ENCODE results near the gene TLR3. TPM values are rescaled to one million over a fixed set of nuclear protein-coding genes. Genes with fewer than 3 reads are reported as not detected.

Gene TLR3
- total and polyA plus RNA-seq, 2 of the 8 experiments (the other 6 are each of a cell fraction or from before 2014, with no cell fraction given), result 1.00 to 2.6 TPM

- ChIA-PET CTCF (ENCODE audit: partially characterized antibody) (interaction anchor here (0.8 to 8.8 kb wide), 3 partner anchors 57 to 63 kb away, joined by 3 to 53 read pairs (median 3); no protein-coding TSS in a partner anchor), POLR2A (ENCODE audit: partially characterized antibody) (no interaction called here)
- 0 out of 2 replicates have a peak overlapping the region, but pooled peaks have one; percentile 58 for H2AFZ ChIP-seq (ENCODE audit: low read length)
- no peaks in the 10 kb centered on the region for H3K79me1 ChIP-seq (ENCODE audit: low read depth, low read length)
- H3K23me2 ChIP-seq (ENCODE audit: low read depth, low read length), result no peaks in the 10 kb centered on the region
- H3K56ac ChIP-seq (replicated peaks; ENCODE audit: insufficient read length, low read depth, low read length), result no peak overlapping the region
- no peak overlapping the region for H3K9ac ChIP-seq (replicated peaks in 1 of 4; ENCODE audit: extremely low read depth in 1 of 4, low read depth in 3 of 4, low read length in 3 of 4)
- H4K91ac ChIP-seq (replicated peaks; ENCODE audit: insufficient read length, low read length), result no peak overlapping the region
- no peak for DNase-seq (ENCODE audit: low read depth in 1 of 2, low spot score in 2 of 2)
- H3K4ac ChIP-seq (replicated peaks; ENCODE audit: insufficient read length, low read depth, low read length), result no peak overlapping the region
- H2BK5ac ChIP-seq (ENCODE audit: low read depth, low read length), result no peak overlapping the region
- H3K36me3 ChIP-seq (ENCODE audit: control insufficient read depth in 2 of 4, insufficient read depth in 4 of 4, low read length in 3 of 4), result no peaks in the 10 kb centered on the region
- no peak overlapping the region for H3K14ac ChIP-seq (ENCODE audit: insufficient read length)
- no peak for TF ChIP-seq POLR2AphosphoS5 (IDR thresholded peaks at IDR 0.05; ENCODE audit: low read depth, low read length)
- TF ChIP-seq POU5F1 (IDR thresholded peaks at IDR 0.05; ENCODE audit: low read depth, low read length), result no peak
- no peak for TF ChIP-seq TCF12 (IDR thresholded peaks at IDR 0.05; ENCODE audit: low read depth, low read length)
- TF ChIP-seq EP300 (IDR thresholded peaks at IDR 0.05; ENCODE audit: borderline replicate concordance in 1 of 2, low read depth in 2 of 2, low read length in 2 of 2), result no peak
- TF ChIP-seq TAF7 (optimal IDR thresholded peaks at IDR 0.05; ENCODE audit: borderline replicate concordance, low read depth, low read length), result no peak
- no peak for TF ChIP-seq TAF1 (IDR thresholded peaks at IDR 0.05; ENCODE audit: low read depth, low read length)
- TF ChIP-seq RBBP5 (IDR thresholded peaks at IDR 0.05; ENCODE audit: borderline replicate concordance, low read depth, low read length), result no peak
- TF ChIP-seq FOSL1 (IDR thresholded peaks at IDR 0.05; ENCODE audit: insufficient read depth, low read depth, low read length), result no peak
- no peak for TF ChIP-seq GABPA (IDR thresholded peaks at IDR 0.05; ENCODE audit: borderline replicate concordance, insufficient read depth, low read length)
- TF ChIP-seq ATF2 (IDR thresholded peaks at IDR 0.05; ENCODE audit: low read length), result no peak
- no peak for TF ChIP-seq CEBPB (IDR thresholded peaks at IDR 0.05; ENCODE audit: low read depth, low read length)
- no peak for TF ChIP-seq MAFK (IDR thresholded peaks at IDR 0.05; ENCODE audit: low read depth, low read length)
- no peak overlapping the region for H4K5ac ChIP-seq (ENCODE audit: insufficient read length, low read depth, low read length)
- H2BK15ac ChIP-seq (ENCODE audit: low read length), result no peak overlapping the region
- H2BK20ac ChIP-seq (ENCODE audit: low read length), result no peak overlapping the region
- H3K4me1 ChIP-seq (replicated peaks in 1 of 4; ENCODE audit: control insufficient read depth in 3 of 4, insufficient read depth in 4 of 4, low read length in 3 of 4), result peaks cover 0 to 5% (median 3%) of the 10 kb centered on the region in 4 experiments; a peak in 5 of 7 replicates
- no peak overlapping the region for H2BK12ac ChIP-seq (ENCODE audit: low read depth, low read length)
- no peak for FAIRE-seq
- no peaks in the 10 kb centered on the region for H3K79me2 ChIP-seq (ENCODE audit: control insufficient read depth in 1 of 2, insufficient read depth in 2 of 2, low read length in 2 of 2)
- H3K23ac ChIP-seq (ENCODE audit: insufficient read length), result no peak overlapping the region
- no peak overlapping the region for H2BK120ac ChIP-seq (replicated peaks; ENCODE audit: low read depth, low read length)
- H4K8ac ChIP-seq (ENCODE audit: extremely low read depth, insufficient read depth, low read length), result no peak overlapping the region
- no peaks in the 10 kb centered on the region for H3K27me3 ChIP-seq (replicated peaks in 1 of 4; ENCODE audit: control insufficient read depth in 3 of 4, extremely low read depth in 1 of 4, insufficient read depth in 3 of 4, low read length in 3 of 4)
- H3K4me3 ChIP-seq (ENCODE audit: extremely low read depth in 1 of 4, insufficient read depth in 2 of 4, low read depth in 3 of 4, low read length in 4 of 4), result no peak overlapping the region
- 91% methylated on average over 7 of the region's 7 CpGs; no CpG with 5 or more reads in 1 of the 2 experiments for WGBS, 2 experiments (ENCODE audit: extremely low coverage in 1 of 2, insufficient coverage in 1 of 2, insufficient read length in 1 of 2, insufficient replicate concordance in 2 of 2, low coverage in 1 of 2, low lambda C conversion rate in 2 of 2, missing lambda C conversion rate in 1 of 2)
- H3K18ac ChIP-seq (ENCODE audit: extremely low read depth, low read length), result no peak overlapping the region
- H3K27ac ChIP-seq (ENCODE audit: low read depth, low read length), result no peak overlapping the region
- H2AK5ac ChIP-seq (ENCODE audit: low read depth, low read length), result no peak overlapping the region
- H3K4me2 ChIP-seq (ENCODE audit: insufficient read depth in 1 of 2, low read depth in 2 of 2, low read length in 2 of 2), result no peak overlapping the region
- H4K20me1 ChIP-seq (replicated peaks in 1 of 2; ENCODE audit: control insufficient read depth in 1 of 2, insufficient read depth in 2 of 2, low read length in 2 of 2), result no peaks in the 10 kb centered on the region
- H3K9me3 ChIP-seq (ENCODE audit: insufficient read depth in 2 of 2, low read depth in 1 of 2, low read length in 1 of 2), result no peaks in the 10 kb centered on the region
Observed at GRCh38 chr4:186074189-186074588, 5.2 kb downstream of the TLR3 start.
